ENCODE measurements around the gene MAPK9. TPM values are rescaled to one million over a fixed set of nuclear protein-coding genes. Genes with fewer than 3 reads are reported as not detected.

MAPK9 gene
- total RNA-seq: 36.1 and 36.8 TPM in 2 replicates
- long read RNA-seq, partial matches to known transcripts: 2 of 7 reads
- long read RNA-seq, other reads (novel, unspliced or antisense): 5 of 7 reads

GRCh38 chr5:180291943-180292831 lies at the start of gene MAPK9:
Gene MAPK9, minus strand, starts transcription at chr5:180292083. Its CDS starts 11,522 bp downstream, at chr5:180280561.
- H3K4me3 Mint-ChIP-seq: peak within 1 kb of the TSS; percentile 93
- peaks cover 25% of the 10 kb centered on the region for H3K4me1 Mint-ChIP-seq
- peak; percentile 75 for DNase-seq (ENCODE audit: low read depth, low spot score)
- no peaks in the 10 kb centered on the region for H3K27me3 Mint-ChIP-seq (ENCODE audit: low read depth)
- no peaks in the 10 kb centered on the region for H3K9me3 Mint-ChIP-seq
- no peak for TF ChIP-seq CTCF (conservative IDR thresholded peaks at IDR 0.05)
- H3K27ac Mint-ChIP-seq (ENCODE audit: unreplicated experiment): peak within 1 kb of the TSS; percentile 88
- peaks cover 2% of the 10 kb centered on the region for H3K36me3 Mint-ChIP-seq (ENCODE audit: low read depth)

GRCh38 chr5:180341595-180341994 lies 49.7 kb upstream of the MAPK9 start:
- TF ChIP-seq CTCF (conservative IDR thresholded peaks at IDR 0.05): no peak
- Mint-ChIP-seq H3K27ac (ENCODE audit: unreplicated experiment) (no peak overlapping the region), H3K4me1 (peaks cover 17% of the 10 kb centered on the region), H3K4me3 (no peak overlapping the region), H3K9me3 (no peaks in the 10 kb centered on the region), H3K36me3 (ENCODE audit: low read depth) (no peaks in the 10 kb centered on the region), H3K27me3 (ENCODE audit: low read depth) (peaks cover 9% of the 10 kb centered on the region)
- DNase-seq (ENCODE audit: low read depth, low spot score): no peak

DNA sequence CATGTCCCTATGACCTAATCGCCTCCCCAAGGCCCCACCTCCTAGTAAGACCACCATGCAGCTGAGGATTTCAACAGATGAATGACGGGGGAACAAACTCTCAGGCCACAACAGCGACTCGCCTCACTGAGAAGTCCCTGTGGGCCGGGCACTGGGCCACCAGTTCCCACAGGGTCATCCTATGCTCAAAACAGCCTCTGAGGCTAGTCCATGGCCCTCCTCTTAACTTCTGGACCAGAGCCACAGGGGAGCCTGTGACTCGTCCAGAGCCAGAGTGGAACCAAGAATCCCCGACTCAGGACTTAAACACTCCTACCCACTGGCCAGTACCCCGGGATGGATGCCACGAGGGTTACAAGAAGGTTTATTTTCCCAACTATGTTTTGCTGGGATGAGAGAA lies 49.0 kb upstream of the MAPK9 start:
- no peak overlapping the region for H3K4me3 Mint-ChIP-seq

DNA sequence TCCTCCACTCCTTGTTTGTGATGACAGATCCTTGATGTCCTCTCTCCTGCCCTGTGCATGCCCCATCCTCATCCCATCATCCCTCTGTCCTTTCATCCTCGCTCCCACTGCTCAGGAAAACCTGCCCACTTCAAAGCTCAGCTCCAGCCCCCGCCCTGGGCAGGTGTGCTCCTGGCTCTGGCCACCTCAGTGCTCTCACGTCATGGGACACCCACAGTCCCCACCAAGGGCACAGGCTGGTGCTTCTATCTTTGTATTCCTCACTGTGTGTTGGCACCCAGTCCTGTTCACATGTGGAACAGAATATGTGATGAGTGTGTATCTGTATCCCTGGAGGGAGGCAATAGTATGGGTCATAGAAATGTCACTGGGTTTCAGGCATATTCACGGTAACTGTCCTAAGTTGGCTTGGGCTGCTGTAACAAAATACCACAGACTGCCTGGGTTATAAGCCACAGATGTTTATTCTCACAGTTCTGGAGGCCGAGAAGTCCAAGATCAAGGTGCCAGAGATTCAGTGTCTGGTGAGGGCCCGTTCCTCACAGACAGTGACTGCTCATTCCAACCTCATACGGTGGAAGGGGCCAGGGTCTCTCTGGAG lies 47.8 kb upstream of the MAPK9 start:
- no peak for DNase-seq (ENCODE audit: low read depth, low spot score)
- H3K4me1 Mint-ChIP-seq: peaks cover 17% of the 10 kb centered on the region
- no peaks in the 10 kb centered on the region for H3K36me3 Mint-ChIP-seq (ENCODE audit: low read depth)
- H3K4me3 Mint-ChIP-seq: no peak overlapping the region
- H3K27ac Mint-ChIP-seq (ENCODE audit: unreplicated experiment): peak overlapping the region; percentile 9
- no peak for TF ChIP-seq CTCF (conservative IDR thresholded peaks at IDR 0.05)
- peaks cover 9% of the 10 kb centered on the region for H3K27me3 Mint-ChIP-seq (ENCODE audit: low read depth)
- H3K9me3 Mint-ChIP-seq: no peaks in the 10 kb centered on the region

More for the DNA sequence above, 49.0 kb upstream of the MAPK9 start:
- DNase-seq (ENCODE audit: low read depth, low spot score): no peak
- no peak for TF ChIP-seq CTCF (conservative IDR thresholded peaks at IDR 0.05)
- peaks cover 9% of the 10 kb centered on the region for H3K27me3 Mint-ChIP-seq (ENCODE audit: low read depth)
- peaks cover 17% of the 10 kb centered on the region for H3K4me1 Mint-ChIP-seq
- H3K27ac Mint-ChIP-seq (ENCODE audit: unreplicated experiment): no peak overlapping the region
- no peaks in the 10 kb centered on the region for H3K36me3 Mint-ChIP-seq (ENCODE audit: low read depth)
- no peaks in the 10 kb centered on the region for H3K9me3 Mint-ChIP-seq

DNA sequence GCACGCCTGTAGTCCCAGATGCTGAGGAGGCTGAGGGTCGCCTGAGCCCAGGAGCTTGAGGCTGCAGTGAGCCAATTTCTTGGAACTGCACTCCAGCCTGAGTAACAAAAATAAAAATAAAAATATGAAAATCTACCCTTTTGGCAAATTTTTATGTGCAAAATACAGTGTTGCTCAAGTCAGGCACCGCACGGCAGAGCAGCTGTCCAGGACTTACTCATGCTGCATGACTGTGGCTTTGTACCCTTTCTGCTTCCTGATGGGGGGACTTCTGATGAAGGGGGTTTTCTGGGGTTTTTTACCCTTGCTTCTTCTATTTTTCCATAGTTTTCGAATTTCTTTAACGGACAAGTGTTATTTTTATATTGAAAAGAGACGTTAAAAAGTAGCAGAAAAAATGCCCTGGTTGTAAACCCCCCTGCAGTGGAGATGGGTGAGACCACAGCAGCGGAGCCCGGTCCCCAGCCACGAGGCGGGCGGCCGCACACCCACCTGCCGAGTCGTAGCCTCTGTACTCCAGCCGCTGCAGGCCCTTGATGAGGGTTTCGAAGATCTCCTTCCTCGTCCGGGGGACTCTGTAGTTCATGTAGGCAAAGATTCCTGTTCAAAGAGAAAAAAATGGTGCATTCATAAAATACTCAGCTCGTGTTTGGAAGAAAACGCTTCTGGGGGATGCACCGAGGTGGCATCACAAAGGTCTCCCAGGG lies 46.3 kb upstream of the MAPK9 start:
- TF ChIP-seq CTCF (conservative IDR thresholded peaks at IDR 0.05): no peak
- Mint-ChIP-seq H3K27me3 (ENCODE audit: low read depth) (peaks cover 3% of the 10 kb centered on the region), H3K4me1 (peaks cover 7% of the 10 kb centered on the region), H3K4me3 (no peak overlapping the region), H3K27ac (ENCODE audit: unreplicated experiment) (no peak overlapping the region), H3K36me3 (ENCODE audit: low read depth) (peaks cover 8% of the 10 kb centered on the region), H3K9me3 (no peaks in the 10 kb centered on the region)
- no peak for DNase-seq (ENCODE audit: low read depth, low spot score)

Data from neural crest cell (in vitro differentiated cells).